GM23338 (cell line): ENCODE data around the gene GOLGA6C. TPM values are rescaled to one million over a fixed set of nuclear protein-coding genes. Genes with fewer than 3 reads are reported as not detected.

Source experiments
- ATAC-seq: fragments of 200-7000 bp; cut with Tn5 transposase; 3 replicates; pipeline ENCODE4 v1.9.1; 2020
- DNase-seq: peaks from one replicate; pipeline ENCODE4 v3.0.0-alpha.2; 2015; ENCODE audit warnings: low spot score
- H2AFZ ChIP-seq: fragments of 200-600 bp; sonication (generic); 2 replicates; pipeline ENCODE4 v1.8.0; 2016; ENCODE audit warnings: antibody characterized with exemption, mild to moderate bottlenecking, moderate library complexity
- H3F3A ChIP-seq: fragments of 200-600 bp; sonication (generic); replicated peaks from 2 replicates; pipeline ENCODE4 v1.8.0; 2017; ENCODE audit warnings: antibody characterized with exemption, mixed run types, low read depth
- H3K27ac ChIP-seq: fragments of 200-600 bp; sonication (generic); 2 replicates; pipeline ENCODE4 v1.6.1; 2016; ENCODE audit warnings: low read depth
- H3K27me3 ChIP-seq: fragments of 200-600 bp; sonication (generic); 2 replicates; pipeline ENCODE4 v1.8.0; 2016; ENCODE audit warnings: mild to moderate bottlenecking, mixed run types, moderate library complexity; ENCODE audit not compliant: insufficient read depth
- H3K36me3 ChIP-seq: fragments of 200-600 bp; sonication (generic); 2 replicates; pipeline ENCODE4 v1.8.0; 2016; ENCODE audit warnings: mild to moderate bottlenecking; ENCODE audit not compliant: insufficient read depth
- H3K4me1 ChIP-seq: fragments of 200-600 bp; sonication (generic); 2 replicates; pipeline ENCODE4 v1.8.0; 2016; ENCODE audit warnings: mild to moderate bottlenecking, moderate library complexity; ENCODE audit not compliant: insufficient read depth
- H3K4me2 ChIP-seq: fragments of 200-600 bp; sonication (generic); 2 replicates; pipeline ENCODE4 v1.7.1; 2017; ENCODE audit warnings: mixed run types
- H3K4me3 ChIP-seq: fragments of 200-600 bp; sonication (generic); 2 replicates; pipeline ENCODE4 v1.6.1; 2016; ENCODE audit warnings: mixed run types
- H3K79me2 ChIP-seq: fragments of 200-600 bp; sonication (generic); replicated peaks from 2 replicates; pipeline ENCODE4 v1.8.0; 2017; ENCODE audit warnings: mild to moderate bottlenecking; ENCODE audit not compliant: insufficient read depth
- H3K9me2 ChIP-seq: fragments of 200-600 bp; sonication (generic); 2 replicates; pipeline ENCODE4 v1.8.0; 2017; ENCODE audit not compliant: insufficient read depth
- H4K20me1 ChIP-seq: fragments of 200-600 bp; sonication (generic); replicated peaks from 2 replicates; pipeline ENCODE4 v1.8.0; 2017; ENCODE audit warnings: mild to moderate bottlenecking; ENCODE audit not compliant: insufficient read depth
- H3K27ac Mint-ChIP-seq: 2 replicates; pipeline ENCODE4 v1.8.0; 2020; ENCODE audit warnings: inconsistent platforms, mild to moderate bottlenecking, moderate library complexity, mixed read lengths
- H3K27me3 Mint-ChIP-seq: 3 replicates; pipeline ENCODE4 v1.8.0; 2022; ENCODE audit warnings: low read depth, mild to moderate bottlenecking, moderate library complexity, mixed read lengths, inconsistent platforms; ENCODE audit not compliant: insufficient read depth, poor library complexity
- H3K36me3 Mint-ChIP-seq: 3 replicates; pipeline ENCODE4 v1.8.0; 2021; ENCODE audit warnings: low read depth, mild to moderate bottlenecking, inconsistent platforms, moderate library complexity, mixed read lengths
- H3K4me1 Mint-ChIP-seq: 3 replicates; pipeline ENCODE4 v1.8.0; 2020; ENCODE audit warnings: mild to moderate bottlenecking, inconsistent platforms, mixed read lengths
- H3K4me3 Mint-ChIP-seq: 3 replicates; pipeline ENCODE4 v1.8.0; 2021; ENCODE audit warnings: moderate library complexity, mild to moderate bottlenecking, inconsistent platforms, mixed read lengths
- H3K9me3 Mint-ChIP-seq: 3 replicates; pipeline ENCODE4 v1.8.0; 2020; ENCODE audit warnings: moderate library complexity, mild to moderate bottlenecking, inconsistent platforms, mixed read lengths
- CREB1 ChIP-seq: fragments of 250-450 bp; sonication (Bioruptor Pico); IDR thresholded peaks from 2 replicates; pipeline ENCODE4 v1.5.0; 2020; ENCODE audit warnings: low read depth, mild to moderate bottlenecking, moderate library complexity
- EZH2 ChIP-seq: fragments of 200-600 bp; sonication (generic); IDR thresholded peaks from one replicate; pipeline ENCODE4 v1.8.0; 2017; ENCODE audit warnings: antibody characterized with exemption, mild to moderate bottlenecking, low read depth; ENCODE audit not compliant: unreplicated experiment
- POLR2AphosphoS5 ChIP-seq: IDR thresholded peaks from 2 replicates; pipeline ENCODE4 v1.6.1; 2016; ENCODE audit warnings: antibody characterized with exemption, low read depth
- STAT1 ChIP-seq: IDR thresholded peaks from one replicate; pipeline ENCODE4 v1.6.1; 2016; ENCODE audit warnings: antibody characterized with exemption; ENCODE audit not compliant: unreplicated experiment
- ZNF114 ChIP-seq: fragments of 250-450 bp; sonication (Bioruptor Pico); IDR thresholded peaks from 2 replicates; pipeline ENCODE4 v1.5.0; 2020; ENCODE audit warnings: mild to moderate bottlenecking, moderate library complexity
- ZNF331 ChIP-seq: fragments of 250-450 bp; sonication (Bioruptor Pico); IDR thresholded peaks from 2 replicates; pipeline ENCODE4 v1.5.0; 2020; ENCODE audit warnings: low read depth, mild to moderate bottlenecking, moderate library complexity
- polyA plus RNA-seq: library from polyadenylated mRNA; unstranded; fragments of >200 nt; fragmentation: Nextera tagmentation; extraction: Ambion mirVana; gene quantifications from 2 replicates; pipeline ENCODE4 v1.2.1, GENCODE V29; 2016
- total RNA-seq: library from RNA; depleted of rRNA; stranded (reverse); fragments of >200 nt; shearing (Covaris generic); gene quantifications from 2 replicates; pipeline ENCODE4 v1.2.3, GENCODE V29; 2014
- TF ChIP-seq, protein P1 (sequence below): fragments of 250-450 bp; sonication (Bioruptor Pico); IDR thresholded peaks from 2 replicates; pipeline ENCODE4 v1.5.0; 2020; ENCODE audit warnings: mild to moderate bottlenecking, moderate library complexity
- TF ChIP-seq, protein P2 (sequence below): IDR thresholded peaks from one replicate; pipeline ENCODE4 v1.6.1; 2018; ENCODE audit warnings: antibody characterized with exemption; ENCODE audit not compliant: unreplicated experiment

The GOLGA6C gene
- total and polyA plus RNA-seq, 2 experiments from 2014 or later, result 0.34 to 1.3 TPM

DNA sequence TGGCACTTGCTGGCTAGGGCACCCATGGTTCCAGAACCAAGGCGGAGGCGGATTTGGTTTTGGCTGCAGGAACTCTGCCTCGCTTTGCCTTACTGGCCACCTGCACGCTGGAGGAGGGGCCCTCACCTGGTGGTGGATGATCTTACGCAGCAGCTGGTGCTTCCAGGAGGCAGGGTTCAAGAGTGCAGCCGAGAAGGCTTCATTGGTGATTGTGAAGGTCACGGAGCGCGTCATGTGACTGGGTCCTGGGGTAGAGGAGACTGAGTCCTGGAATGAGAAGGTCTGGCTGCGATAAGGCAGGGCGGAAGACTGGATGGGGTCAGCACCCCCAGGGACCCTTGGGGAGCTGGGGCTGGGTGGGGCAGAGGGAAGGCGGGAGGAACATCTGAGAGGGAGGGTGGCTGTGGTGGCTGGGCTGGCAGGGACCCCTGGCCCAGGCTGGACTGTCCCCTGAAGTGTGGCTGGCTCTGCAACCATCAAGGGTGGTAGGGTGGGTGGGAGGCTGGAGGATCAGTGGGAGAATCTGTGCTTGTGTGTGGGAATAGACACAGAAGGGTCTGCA, 25.8 kb upstream of the GOLGA6C start:
- Histone ChIP-seq H3K4me1 (no peaks in the 10 kb centered on the region), H3K79me2 (no peaks in the 10 kb centered on the region), H3F3A (no peaks in the 10 kb centered on the region), H3K9me2 (no peaks in the 10 kb centered on the region), H3K4me2 (no peak overlapping the region), H2AFZ (no peak overlapping the region), H3K4me3 (no peak overlapping the region), H3K27ac (no peak overlapping the region), H3K27me3 (no peaks in the 10 kb centered on the region), H3K36me3 (no peaks in the 10 kb centered on the region), H4K20me1 (no peaks in the 10 kb centered on the region)
- Mint-ChIP-seq H3K9me3 (no peaks in the 10 kb centered on the region; the same call in 2 of the 3 replicates), H3K27ac (no peak overlapping the region), H3K27me3 (peaks cover 18% of the 10 kb centered on the region), H3K36me3 (peaks cover 2% of the 10 kb centered on the region; the same call in 1 of the 3 replicates), H3K4me3 (no peak overlapping the region; the same call in 2 of the 3 replicates), H3K4me1 (peaks cover 15% of the 10 kb centered on the region)
- ATAC-seq, result no peak
- no peak for DNase-seq
- TF ChIP-seq EZH2 (no peak), ZNF114 (CRISPR knock-in tag) (no peak), STAT1 (no peak), POLR2AphosphoS5 (no peak), ZNF331 (CRISPR knock-in tag) (no peak), CREB1 (CRISPR knock-in tag) (no peak)
- TF ChIP-seq, protein P1, sequence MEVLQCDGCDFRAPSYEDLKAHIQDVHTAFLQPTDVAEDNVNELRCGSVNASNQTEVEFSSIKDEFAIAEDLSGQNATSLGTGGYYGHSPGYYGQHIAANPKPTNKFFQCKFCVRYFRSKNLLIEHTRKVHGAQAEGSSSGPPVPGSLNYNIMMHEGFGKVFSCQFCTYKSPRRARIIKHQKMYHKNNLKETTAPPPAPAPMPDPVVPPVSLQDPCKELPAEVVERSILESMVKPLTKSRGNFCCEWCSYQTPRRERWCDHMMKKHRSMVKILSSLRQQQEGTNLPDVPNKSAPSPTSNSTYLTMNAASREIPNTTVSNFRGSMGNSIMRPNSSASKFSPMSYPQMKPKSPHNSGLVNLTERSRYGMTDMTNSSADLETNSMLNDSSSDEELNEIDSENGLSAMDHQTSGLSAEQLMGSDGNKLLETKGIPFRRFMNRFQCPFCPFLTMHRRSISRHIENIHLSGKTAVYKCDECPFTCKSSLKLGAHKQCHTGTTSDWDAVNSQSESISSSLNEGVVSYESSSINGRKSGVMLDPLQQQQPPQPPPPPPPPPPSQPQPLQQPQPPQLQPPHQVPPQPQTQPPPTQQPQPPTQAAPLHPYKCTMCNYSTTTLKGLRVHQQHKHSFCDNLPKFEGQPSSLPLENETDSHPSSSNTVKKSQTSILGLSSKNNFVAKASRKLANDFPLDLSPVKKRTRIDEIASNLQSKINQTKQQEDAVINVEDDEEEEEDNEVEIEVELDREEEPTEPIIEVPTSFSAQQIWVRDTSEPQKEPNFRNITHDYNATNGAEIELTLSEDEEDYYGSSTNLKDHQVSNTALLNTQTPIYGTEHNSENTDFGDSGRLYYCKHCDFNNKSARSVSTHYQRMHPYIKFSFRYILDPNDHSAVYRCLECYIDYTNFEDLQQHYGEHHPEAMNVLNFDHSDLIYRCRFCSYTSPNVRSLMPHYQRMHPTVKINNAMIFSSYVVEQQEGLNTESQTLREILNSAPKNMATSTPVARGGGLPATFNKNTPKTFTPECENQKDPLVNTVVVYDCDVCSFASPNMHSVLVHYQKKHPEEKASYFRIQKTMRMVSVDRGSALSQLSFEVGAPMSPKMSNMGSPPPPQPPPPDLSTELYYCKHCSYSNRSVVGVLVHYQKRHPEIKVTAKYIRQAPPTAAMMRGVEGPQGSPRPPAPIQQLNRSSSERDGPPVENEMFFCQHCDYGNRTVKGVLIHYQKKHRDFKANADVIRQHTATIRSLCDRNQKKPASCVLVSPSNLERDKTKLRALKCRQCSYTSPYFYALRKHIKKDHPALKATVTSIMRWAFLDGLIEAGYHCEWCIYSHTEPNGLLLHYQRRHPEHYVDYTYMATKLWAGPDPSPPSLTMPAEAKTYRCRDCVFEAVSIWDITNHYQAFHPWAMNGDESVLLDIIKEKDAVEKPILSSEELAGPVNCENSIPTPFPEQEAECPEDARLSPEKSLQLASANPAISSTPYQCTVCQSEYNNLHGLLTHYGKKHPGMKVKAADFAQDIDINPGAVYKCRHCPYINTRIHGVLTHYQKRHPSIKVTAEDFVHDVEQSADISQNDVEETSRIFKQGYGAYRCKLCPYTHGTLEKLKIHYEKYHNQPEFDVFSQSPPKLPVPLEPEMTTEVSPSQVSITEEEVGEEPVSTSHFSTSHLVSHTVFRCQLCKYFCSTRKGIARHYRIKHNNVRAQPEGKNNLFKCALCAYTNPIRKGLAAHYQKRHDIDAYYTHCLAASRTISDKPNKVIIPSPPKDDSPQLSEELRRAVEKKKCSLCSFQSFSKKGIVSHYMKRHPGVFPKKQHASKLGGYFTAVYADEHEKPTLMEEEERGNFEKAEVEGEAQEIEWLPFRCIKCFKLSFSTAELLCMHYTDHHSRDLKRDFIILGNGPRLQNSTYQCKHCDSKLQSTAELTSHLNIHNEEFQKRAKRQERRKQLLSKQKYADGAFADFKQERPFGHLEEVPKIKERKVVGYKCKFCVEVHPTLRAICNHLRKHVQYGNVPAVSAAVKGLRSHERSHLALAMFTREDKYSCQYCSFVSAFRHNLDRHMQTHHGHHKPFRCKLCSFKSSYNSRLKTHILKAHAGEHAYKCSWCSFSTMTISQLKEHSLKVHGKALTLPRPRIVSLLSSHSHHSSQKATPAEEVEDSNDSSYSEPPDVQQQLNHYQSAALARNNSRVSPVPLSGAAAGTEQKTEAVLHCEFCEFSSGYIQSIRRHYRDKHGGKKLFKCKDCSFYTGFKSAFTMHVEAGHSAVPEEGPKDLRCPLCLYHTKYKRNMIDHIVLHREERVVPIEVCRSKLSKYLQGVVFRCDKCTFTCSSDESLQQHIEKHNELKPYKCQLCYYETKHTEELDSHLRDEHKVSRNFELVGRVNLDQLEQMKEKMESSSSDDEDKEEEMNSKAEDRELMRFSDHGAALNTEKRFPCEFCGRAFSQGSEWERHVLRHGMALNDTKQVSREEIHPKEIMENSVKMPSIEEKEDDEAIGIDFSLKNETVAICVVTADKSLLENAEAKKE (CRISPR knock-in tag), result no peak
- TF ChIP-seq, protein P2, sequence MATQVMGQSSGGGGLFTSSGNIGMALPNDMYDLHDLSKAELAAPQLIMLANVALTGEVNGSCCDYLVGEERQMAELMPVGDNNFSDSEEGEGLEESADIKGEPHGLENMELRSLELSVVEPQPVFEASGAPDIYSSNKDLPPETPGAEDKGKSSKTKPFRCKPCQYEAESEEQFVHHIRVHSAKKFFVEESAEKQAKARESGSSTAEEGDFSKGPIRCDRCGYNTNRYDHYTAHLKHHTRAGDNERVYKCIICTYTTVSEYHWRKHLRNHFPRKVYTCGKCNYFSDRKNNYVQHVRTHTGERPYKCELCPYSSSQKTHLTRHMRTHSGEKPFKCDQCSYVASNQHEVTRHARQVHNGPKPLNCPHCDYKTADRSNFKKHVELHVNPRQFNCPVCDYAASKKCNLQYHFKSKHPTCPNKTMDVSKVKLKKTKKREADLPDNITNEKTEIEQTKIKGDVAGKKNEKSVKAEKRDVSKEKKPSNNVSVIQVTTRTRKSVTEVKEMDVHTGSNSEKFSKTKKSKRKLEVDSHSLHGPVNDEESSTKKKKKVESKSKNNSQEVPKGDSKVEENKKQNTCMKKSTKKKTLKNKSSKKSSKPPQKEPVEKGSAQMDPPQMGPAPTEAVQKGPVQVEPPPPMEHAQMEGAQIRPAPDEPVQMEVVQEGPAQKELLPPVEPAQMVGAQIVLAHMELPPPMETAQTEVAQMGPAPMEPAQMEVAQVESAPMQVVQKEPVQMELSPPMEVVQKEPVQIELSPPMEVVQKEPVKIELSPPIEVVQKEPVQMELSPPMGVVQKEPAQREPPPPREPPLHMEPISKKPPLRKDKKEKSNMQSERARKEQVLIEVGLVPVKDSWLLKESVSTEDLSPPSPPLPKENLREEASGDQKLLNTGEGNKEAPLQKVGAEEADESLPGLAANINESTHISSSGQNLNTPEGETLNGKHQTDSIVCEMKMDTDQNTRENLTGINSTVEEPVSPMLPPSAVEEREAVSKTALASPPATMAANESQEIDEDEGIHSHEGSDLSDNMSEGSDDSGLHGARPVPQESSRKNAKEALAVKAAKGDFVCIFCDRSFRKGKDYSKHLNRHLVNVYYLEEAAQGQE, result no peak
